GM21576 (cell line): ENCODE measurements around the gene SRGAP1.

ENCODE experiments used
- ATAC-seq: cut with Tn5 transposase; IDR thresholded peaks from one replicate; pipeline ENCODE4 v1.9.1; 2021; ENCODE audit warnings: mild to moderate bottlenecking, moderate library complexity; ENCODE audit not compliant: unreplicated experiment

The SRGAP1 gene

GRCh38 chr12:63844391-63845341 is at the start of gene SRGAP1:
Gene SRGAP1 (plus strand): TSS chr12:63844700. CDS start chr12:63844817, 117 bp downstream.
- ATAC-seq: peak; percentile 21

- no peak for ATAC-seq
These were observed 49.3 kb upstream of the SRGAP1 start for GRCh38 chr12:63795032-63795687.

GRCh38 chr12:63795944-63796343 is 48.6 kb upstream of the SRGAP1 start:
- no peak for ATAC-seq

GRCh38 chr12:63802012-63802608 is 42.4 kb upstream of the SRGAP1 start:
- no peak for ATAC-seq

- ATAC-seq: no peak
These were observed 39.8 kb upstream of the SRGAP1 start for GRCh38 chr12:63804746-63805145.

DNA sequence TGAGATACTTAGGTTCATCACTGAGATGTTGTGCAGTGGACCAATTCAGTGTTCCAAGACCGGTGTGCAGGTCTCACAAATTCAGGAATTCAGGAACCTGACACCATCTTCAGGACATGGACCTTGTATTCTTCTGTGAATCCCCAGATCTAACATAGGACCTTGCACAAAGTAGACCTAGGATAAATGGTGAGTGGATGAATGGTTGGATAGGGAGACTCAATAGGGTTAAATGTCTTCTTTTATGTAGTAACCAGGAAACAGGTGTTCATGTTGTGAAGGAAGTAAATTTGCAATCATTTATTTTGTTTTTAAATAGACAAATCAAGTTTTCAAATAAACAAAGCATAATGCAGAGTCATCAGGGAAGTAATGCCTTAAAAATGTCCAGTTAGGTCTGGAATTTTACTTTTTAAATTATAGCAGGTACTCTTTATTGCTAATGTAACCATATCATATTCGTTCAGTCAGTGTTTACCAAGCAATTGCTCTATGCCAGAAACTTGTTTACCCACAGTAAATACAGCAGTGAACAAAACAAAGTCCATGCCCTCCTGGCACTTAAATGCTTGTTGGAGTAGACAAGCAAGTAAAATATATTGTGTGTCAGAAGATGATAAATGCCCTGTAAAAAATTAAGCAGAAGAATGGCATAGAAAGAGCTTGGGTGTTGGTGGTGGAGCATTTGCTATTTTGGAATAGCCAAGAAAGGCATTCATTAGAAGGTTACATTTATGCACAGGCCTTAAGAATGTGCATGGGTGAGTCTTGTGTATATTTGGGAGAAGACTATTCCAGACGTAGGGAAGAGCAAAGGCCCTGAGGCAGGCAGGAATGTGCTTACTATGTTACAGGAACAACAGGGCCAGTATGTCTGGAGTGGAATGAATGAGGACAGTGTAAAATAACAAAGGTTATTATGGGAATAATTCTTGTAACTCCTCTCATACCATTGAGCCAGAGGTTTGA is 38.5 kb upstream of the SRGAP1 start:
- ATAC-seq: no peak

DNA sequence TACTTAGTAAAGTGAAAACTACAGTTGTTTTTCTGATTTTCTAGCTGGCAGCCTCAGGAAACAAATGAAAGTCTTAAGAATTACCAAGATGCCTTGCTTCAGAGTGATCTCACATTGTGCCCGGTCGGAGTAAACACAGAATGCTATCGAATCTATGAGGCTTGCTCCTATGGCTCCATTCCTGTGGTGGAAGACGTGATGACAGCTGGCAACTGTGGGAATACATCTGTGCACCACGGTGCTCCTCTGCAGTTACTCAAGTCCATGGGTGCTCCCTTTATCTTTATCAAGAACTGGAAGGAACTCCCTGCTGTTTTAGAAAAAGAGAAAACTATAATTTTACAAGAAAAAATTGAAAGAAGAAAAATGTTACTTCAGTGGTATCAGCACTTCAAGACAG is 35.9 kb upstream of the SRGAP1 start:
- ATAC-seq: no peak

- ATAC-seq: no peak
These were observed 34.9 kb upstream of the SRGAP1 start for GRCh38 chr12:63809566-63809965.

DNA sequence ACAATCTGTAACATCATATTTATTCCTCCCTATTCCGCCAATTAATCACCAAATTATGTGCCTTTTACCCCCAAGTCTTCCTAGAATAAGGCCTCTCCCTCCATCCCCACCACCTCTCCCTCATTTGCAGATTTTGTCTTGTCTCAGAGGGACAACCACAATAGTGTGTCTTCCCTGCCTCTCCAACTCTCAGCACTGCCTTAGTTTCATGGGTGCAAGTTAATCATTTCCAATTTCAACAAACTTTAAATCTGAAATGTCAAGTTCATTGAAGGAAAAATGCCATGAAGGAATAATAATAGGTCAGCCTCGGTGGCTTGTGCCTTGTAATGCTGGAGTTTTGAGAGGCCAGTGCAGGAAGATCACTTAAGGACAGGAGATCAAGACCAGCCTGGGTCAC is 33.2 kb upstream of the SRGAP1 start:
- no peak for ATAC-seq

- ATAC-seq: no peak
These were observed 32.7 kb upstream of the SRGAP1 start for GRCh38 chr12:63811755-63812154.

GRCh38 chr12:63814146-63814772 is 30.2 kb upstream of the SRGAP1 start:
- peak; percentile 41 for ATAC-seq

DNA sequence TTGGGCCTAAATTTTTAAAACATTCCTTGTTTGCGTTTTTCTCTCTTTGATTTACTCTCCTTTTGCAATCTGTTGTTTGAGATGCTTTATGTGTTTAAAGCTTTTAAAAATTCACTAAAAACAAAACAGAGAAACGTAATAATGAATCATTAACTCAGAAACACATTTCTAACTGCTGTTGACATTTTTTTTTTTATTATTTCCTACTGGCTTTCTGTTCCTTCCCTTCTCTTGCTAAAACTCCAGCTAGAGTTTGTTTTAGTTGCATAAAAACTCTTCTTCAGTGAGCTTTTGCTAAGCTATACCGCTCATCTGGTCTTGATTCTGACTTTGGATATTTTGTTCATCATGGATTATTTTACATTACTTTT is 29.0 kb upstream of the SRGAP1 start:
- ATAC-seq: no peak

GRCh38 chr12:63816031-63816430 is 28.5 kb upstream of the SRGAP1 start:
- ATAC-seq: no peak

- no peak for ATAC-seq
These were observed 24.1 kb upstream of the SRGAP1 start for GRCh38 chr12:63820427-63820826.

DNA sequence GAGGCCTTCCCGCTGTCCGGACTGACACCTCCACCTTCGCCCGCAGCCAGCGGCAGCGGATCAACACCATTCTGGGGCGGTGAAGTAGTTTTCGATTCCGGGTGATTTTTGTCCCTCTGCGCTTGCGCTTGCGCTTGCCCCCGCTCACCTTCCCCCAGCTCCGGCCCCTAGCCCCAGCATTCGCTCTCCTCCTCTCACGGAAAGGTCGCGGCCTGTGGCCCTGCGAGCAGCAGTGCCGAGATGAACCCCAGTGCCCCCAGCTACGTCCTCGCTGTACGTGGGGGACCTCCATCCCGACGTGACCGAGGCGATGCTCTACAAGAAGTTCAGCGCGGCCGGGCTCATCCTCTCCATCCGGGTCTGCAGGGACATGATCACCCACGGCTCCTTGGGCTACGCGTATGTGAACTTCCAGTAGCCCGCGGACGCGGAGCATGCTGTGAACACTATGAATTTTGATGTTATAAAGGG is 22.7 kb upstream of the SRGAP1 start:
- ATAC-seq: no peak

- no peak for ATAC-seq
These were observed 22.1 kb upstream of the SRGAP1 start for GRCh38 chr12:63822352-63822751.

- no peak for ATAC-seq
These were observed 21.5 kb upstream of the SRGAP1 start for GRCh38 chr12:63823040-63823439.

DNA sequence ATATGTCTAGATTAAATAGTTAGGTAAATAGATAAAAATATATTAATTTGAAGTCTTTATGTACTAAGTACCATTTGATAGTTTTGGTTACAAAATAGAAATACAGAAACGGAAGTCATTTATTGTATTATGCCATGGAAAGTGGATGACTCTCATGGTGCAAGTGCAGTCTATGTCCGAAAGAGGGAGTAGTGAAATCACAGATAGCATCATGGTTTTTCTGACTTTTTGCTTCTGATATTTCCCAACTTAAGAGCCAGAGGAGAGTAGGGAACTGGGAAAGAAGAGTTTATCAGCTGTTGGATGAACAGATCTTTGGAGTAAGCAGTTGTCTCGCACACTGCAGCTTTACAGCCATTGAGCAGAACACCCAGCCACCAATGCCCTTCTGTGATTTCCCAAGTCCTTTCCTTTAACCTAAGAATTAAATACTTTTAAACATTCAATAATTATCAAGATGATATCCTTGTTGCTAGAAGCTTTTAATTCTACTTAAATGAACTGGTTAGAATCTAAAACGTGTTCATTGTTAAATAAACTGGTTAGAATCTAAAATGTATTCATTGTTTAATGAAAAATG is 18.4 kb upstream of the SRGAP1 start:
- peak; percentile 80 for ATAC-seq

GRCh38 chr12:63828867-63829266 is 15.6 kb upstream of the SRGAP1 start:
- ATAC-seq: no peak

- no peak for ATAC-seq
These were observed 8.5 kb upstream of the SRGAP1 start for GRCh38 chr12:63836046-63836445.
